ENCODE results near the gene ECI2. TPM values are rescaled to one million over a fixed set of nuclear protein-coding genes. Genes with fewer than 3 reads are reported as not detected.

ECI2 gene
- total and polyA plus RNA-seq, 10 of the 15 experiments (the other 5 are each of a cell fraction or from before 2014, with no cell fraction given): 38.7 to 129 (median 60.1) TPM

DNA sequence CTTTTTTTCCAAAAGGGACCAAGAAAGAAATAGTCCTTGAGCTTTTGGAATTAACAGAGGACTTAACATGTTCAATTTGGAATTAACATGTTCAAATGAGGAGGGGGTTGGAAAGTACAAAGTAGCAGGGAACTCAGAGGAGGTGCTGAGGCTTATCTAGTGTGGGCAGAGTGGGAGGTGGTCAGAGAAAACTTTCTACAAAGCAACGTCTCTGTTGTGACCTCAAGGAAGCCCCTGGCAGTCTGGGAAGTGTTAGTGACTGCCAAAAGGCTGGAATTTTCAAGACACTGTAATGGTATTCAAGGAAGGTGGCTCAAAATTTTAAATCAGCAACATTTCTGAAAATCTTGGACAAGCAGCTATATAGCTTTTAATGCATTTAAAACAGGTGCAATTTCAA lies 7.3 kb downstream of the ECI2 start:
- Histone ChIP-seq H3K4me1 (ENCODE audit: control insufficient read depth, insufficient read depth, low read length) (no peaks in the 10 kb centered on the region), H3K9ac (ENCODE audit: control insufficient read depth, insufficient read depth, low read length) (no peak overlapping the region), H3K27ac (ENCODE audit: control insufficient read depth, insufficient read depth) (no peak overlapping the region), H3K36me3 (ENCODE audit: control insufficient read depth in 2 of 2, insufficient read depth in 2 of 2, low read length in 1 of 2) (peaks cover 0 to 8% of the 10 kb centered on the region in 2 experiments; a peak in 3 of 4 replicates), H3K4me2 (ENCODE audit: control insufficient read depth, insufficient read depth) (no peak overlapping the region), H3K9me3 (replicated peaks; ENCODE audit: control insufficient read depth, insufficient read depth, low read length) (no peaks in the 10 kb centered on the region), H2AFZ (ENCODE audit: control insufficient read depth, low read depth, low read length) (no peak overlapping the region), H4K20me1 (ENCODE audit: control insufficient read depth, insufficient read depth) (no peaks in the 10 kb centered on the region), H3K4me3 (no peak overlapping the region), H3K27me3 (replicated peaks in 1 of 2; ENCODE audit: control insufficient read depth in 2 of 2, insufficient read depth in 2 of 2, low read length in 1 of 2) (no peaks in the 10 kb centered on the region), H3K79me2 (ENCODE audit: control insufficient read depth, insufficient read depth, low read length) (no peaks in the 10 kb centered on the region)
- ATAC-seq (no peak), FAIRE-seq (no peak), DNase-seq (ENCODE audit: low read depth, low spot score) (no peak)
- no TSS peak for BruUV-seq (replicated peaks)
- intact Hi-C loops (cut with micrococcal nuclease; ENCODE audit: unreplicated experiment) (no loop called here), in situ Hi-C loops (cut with MboI) (no loop called here)
- CTCF ChIA-PET: no interaction called here
- RAD21 ChIA-PET (ENCODE audit: unreplicated experiment): no interaction called here
- 50% methylated on average over 1 of the region's 1 CpG for WGBS (ENCODE audit: insufficient coverage, insufficient replicate concordance, low lambda C conversion rate, missing lambda C conversion rate)
- SMC1A ChIA-PET (ENCODE audit: uncharacterized antibody, unreplicated experiment): interaction anchor here (0.9 to 1.0 kb wide), 2 partner anchors 13 to 27 kb away, joined by 3 to 4 read pairs; no protein-coding TSS in a partner anchor
- POLR2A ChIA-PET: interaction anchor here (1.5 kb wide), 1 partner anchor 12 kb away, joined by 5 read pairs; no protein-coding TSS in a partner anchor
- TF ChIP-seq ZBTB33 (IDR thresholded peaks at IDR 0.05) (no peak), MEF2A (IDR thresholded peaks at IDR 0.05; ENCODE audit: insufficient read depth, low read depth, low read length) (no peak), NR2C1 (IDR thresholded peaks at IDR 0.05) (no peak), IKZF2 (IDR thresholded peaks at IDR 0.05) (no peak), NFYA (IDR thresholded peaks at IDR 0.05; ENCODE audit: borderline replicate concordance, low read depth, low read length) (no peak), YY1 (IDR thresholded peaks at IDR 0.05; ENCODE audit: low read depth, low read length) (no peak), SKIL (IDR thresholded peaks at IDR 0.05; ENCODE audit: low read depth, poor library complexity, severe bottlenecking) (no peak), RELA (IDR thresholded peaks at IDR 0.05; ENCODE audit: borderline replicate concordance, partially characterized antibody) (no peak), SPI1 (IDR thresholded peaks at IDR 0.05; ENCODE audit: borderline replicate concordance, insufficient read depth, low read depth, low read length) (no peak)
- TF ChIP-seq, protein P1, sequence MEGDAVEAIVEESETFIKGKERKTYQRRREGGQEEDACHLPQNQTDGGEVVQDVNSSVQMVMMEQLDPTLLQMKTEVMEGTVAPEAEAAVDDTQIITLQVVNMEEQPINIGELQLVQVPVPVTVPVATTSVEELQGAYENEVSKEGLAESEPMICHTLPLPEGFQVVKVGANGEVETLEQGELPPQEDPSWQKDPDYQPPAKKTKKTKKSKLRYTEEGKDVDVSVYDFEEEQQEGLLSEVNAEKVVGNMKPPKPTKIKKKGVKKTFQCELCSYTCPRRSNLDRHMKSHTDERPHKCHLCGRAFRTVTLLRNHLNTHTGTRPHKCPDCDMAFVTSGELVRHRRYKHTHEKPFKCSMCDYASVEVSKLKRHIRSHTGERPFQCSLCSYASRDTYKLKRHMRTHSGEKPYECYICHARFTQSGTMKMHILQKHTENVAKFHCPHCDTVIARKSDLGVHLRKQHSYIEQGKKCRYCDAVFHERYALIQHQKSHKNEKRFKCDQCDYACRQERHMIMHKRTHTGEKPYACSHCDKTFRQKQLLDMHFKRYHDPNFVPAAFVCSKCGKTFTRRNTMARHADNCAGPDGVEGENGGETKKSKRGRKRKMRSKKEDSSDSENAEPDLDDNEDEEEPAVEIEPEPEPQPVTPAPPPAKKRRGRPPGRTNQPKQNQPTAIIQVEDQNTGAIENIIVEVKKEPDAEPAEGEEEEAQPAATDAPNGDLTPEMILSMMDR (IDR thresholded peaks at IDR 0.05 in 2 of 3, conservative IDR thresholded peaks at IDR 0.05 in 1 of 3; ENCODE audit: control insufficient read depth in 2 of 3, extremely low read depth in 1 of 3, insufficient read depth in 1 of 3, low read depth in 3 of 3, low read length in 3 of 3): no peak
- TF ChIP-seq, protein P2, sequence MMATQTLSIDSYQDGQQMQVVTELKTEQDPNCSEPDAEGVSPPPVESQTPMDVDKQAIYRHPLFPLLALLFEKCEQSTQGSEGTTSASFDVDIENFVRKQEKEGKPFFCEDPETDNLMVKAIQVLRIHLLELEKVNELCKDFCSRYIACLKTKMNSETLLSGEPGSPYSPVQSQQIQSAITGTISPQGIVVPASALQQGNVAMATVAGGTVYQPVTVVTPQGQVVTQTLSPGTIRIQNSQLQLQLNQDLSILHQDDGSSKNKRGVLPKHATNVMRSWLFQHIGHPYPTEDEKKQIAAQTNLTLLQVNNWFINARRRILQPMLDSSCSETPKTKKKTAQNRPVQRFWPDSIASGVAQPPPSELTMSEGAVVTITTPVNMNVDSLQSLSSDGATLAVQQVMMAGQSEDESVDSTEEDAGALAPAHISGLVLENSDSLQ (IDR thresholded peaks at IDR 0.05): no peak
- TF ChIP-seq, protein P3, sequence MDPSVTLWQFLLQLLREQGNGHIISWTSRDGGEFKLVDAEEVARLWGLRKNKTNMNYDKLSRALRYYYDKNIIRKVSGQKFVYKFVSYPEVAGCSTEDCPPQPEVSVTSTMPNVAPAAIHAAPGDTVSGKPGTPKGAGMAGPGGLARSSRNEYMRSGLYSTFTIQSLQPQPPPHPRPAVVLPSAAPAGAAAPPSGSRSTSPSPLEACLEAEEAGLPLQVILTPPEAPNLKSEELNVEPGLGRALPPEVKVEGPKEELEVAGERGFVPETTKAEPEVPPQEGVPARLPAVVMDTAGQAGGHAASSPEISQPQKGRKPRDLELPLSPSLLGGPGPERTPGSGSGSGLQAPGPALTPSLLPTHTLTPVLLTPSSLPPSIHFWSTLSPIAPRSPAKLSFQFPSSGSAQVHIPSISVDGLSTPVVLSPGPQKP (IDR thresholded peaks at IDR 0.05; ENCODE audit: low read depth, low read length): no peak
